T-helper 1 cell treated with Interleukin-12 subunit alpha and Interleukin-12 subunit beta and Interleukin-4 antibody, amounts not matched to agents 30 ng/mL and 1 ng/mL, for 36 hours (primary cell): ENCODE data around the gene ESM1. TPM values are rescaled to one million over a fixed set of nuclear protein-coding genes. Genes with fewer than 3 reads are reported as not detected.

Experiments used
- intact Hi-C: fragments of 100-400 bp; cut with micrococcal nuclease; formaldehyde crosslinking; loops from one replicate; pipeline ENCODE4 v1.15.1; 2024
- total RNA-seq: library from RNA; stranded (reverse); gene quantifications from 2 replicates; pipeline ENCODE4 v1.2.3, GENCODE V29; 2022

The ESM1 gene
- total RNA-seq, 1 donor from 2014 or later: 0.27 TPM

DNA sequence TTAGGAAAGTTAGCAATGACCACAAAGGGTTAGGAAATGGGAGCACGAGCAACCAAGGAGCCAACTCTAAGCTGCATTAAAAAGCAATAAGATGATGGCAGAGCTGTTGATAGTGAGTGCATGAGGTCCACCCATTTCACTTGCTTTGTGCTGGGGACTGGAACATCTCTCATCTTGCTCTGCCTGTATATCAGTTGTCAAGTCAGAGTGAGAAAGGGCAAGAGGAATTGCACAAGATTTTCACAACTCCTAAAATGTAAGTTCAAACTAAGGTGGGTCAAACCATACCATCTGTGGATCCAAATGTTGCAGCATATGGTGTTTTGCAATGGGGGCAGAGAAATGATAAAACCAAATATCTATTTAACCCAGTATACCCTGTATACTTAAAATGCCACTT, 2.8 kb upstream of the ESM1 start:
- intact Hi-C loops: loop anchor here (2.0 to 5.0 kb wide), 2 partner anchors 39 to 75 kb away; no protein-coding TSS in a partner anchor

DNA sequence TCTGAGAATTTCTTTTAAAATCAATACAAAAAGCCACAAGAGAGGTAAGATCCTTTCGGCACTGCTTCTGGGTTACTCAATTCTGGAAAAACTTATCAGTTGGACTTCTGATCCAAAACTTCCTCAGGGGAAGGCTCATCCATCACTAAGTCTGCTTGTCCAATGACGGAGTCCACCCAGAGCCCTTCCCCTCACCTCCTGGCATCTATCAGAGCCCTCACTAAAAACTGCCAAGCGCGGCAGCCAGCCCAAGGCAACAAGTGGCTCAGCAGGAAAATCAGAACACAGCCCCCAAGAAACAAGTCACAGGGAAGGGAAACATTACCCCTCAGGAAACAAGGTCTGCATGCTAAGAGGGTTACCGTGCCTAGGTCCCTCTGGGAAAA, 869 bp upstream of the ESM1 start:
- intact Hi-C loops: loop anchor here (2.0 to 5.0 kb wide), 2 partner anchors 15 to 41 kb away; no protein-coding TSS in a partner anchor

DNA sequence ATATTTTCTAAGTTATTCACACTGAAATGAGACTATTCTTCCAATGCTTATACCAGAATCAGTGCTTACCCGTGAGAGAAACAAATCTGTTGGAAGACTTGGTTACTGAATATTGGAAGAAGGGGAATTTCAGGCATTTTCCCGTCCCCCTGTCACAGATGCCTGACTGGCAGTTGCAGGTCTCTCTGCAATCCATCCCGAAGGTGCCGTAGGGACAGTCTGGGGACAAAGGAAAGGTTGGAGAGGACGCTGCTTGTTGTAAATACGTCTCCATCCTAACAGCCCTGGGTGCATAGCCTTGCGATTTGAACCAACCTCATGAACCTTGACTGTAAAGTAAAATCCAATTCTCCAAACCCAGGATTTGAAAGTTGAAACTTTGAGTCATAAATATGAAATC, 3.5 kb downstream of the ESM1 start:
- intact Hi-C loops: no loop called here

DNA sequence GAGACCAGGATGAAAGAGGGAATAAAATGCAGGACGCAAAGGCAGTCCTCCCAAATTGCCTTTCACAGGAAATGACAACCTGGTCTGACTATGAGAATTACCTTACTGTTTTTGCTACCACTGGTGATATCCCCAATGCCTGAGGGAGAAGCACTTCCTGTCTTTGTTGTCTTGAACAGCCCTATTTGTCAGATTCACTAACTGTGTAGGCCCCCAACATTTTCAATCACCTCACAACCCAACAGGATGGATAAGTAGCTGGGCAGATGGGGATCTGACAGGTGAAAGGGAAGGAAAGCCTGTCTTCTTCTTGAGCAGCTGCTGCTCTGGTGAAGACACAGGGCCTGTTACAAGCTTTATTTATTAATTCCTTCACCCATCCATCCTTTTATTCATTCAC, 9.7 kb downstream of the ESM1 start:
- intact Hi-C loops: no loop called here

DNA sequence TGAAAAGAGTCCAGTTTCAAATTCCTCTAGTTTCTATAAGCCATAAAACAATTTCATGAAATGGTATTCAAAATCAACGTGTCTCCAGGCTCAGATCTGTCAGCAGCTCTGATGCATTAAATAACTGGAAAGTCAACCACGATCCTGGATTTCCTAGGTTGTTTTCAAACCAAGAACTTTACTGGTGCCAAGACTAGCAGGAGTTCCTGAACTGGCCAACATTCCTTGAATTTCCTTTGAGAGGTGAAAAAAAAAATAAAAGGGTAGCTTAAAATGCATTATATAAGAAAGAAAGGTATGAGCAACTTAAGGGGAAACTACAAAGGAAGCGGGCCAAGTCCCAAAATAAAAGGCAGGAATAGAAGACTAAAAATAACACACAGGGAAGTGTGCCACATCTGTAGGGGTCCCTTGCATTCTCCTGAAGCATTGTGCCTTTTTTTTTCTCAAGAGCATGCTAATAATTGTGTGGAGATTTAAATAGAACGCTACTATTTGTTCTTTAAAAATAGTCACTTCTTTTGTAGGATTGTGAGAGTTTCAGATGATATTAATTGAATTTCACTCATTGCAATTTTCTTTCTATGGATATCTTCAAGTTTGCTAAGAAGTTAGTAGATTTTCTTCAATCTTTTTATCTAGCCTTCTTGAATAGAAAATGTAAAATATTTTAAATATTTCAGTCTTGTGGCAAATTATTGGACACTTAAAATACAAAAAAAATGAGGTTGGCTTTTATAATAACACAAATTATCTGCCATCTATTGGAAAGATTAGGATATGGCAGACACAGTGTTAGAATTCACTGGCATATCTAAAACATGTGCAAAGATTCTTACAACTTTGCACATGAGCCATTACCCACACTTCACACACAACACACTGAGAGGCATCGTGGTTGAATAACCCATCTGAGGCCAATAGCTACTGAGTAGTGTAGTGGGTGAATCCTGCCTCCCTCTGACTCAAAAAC, 15.3 kb downstream of the ESM1 start:
- intact Hi-C loops: no loop called here

DNA sequence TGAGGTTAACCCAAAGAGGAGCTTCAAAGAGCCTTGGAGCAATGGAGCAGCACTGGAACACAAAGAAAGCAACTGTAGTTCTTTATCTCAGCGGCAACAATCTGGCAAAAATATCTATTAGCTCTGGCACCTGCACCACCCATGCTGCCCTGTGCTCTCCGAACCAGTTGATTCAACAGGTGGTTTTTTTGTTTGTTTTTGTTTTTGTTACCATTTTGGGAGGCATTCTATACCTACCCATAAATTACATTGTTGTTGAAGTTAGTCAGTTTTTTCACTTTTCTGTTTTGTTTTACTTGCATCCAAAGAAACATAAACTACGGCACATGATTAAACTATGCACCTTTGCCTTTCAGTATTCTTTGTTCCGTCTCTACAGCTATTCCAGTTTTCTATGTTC, 16.2 kb downstream of the ESM1 start:
- intact Hi-C loops: no loop called here

DNA sequence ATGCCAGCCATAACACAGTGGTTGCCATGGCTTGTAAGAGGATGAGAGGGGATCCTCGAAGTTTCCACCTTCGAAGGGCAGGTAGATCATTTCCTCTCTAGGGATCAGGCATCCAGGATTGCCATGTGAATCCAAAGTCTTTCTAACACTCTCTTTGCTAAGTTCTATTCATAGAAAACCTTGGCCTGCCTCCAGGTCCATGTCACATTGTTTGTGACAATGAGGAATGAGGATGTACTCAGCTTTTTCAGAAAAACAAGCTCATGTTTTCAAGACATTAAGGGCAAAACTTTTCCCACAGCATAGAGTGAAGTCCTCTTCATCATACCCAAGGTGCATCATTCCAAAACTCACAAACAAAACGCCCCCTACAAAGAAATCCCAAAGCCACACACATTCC, 19.6 kb downstream of the ESM1 start:
- intact Hi-C loops: no loop called here

DNA sequence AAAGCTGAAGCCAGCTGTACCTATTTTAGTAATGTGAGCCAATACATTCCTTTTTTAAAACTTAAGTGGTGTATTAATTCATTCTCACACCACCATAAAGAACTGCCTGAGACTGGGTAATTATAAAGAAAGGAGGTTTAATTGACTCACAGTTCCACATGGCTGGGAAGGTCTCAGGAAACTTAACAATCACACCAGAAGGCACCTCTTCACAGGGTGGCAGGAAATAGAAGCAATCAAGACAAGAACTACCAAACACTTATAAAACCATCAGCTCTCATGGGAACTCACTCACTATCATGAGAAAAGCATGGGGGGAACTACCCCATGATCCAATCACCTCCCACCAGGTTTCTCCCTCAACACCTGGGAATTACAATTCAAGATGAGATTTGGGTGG, 21.0 kb downstream of the ESM1 start:
- intact Hi-C loops: no loop called here

DNA sequence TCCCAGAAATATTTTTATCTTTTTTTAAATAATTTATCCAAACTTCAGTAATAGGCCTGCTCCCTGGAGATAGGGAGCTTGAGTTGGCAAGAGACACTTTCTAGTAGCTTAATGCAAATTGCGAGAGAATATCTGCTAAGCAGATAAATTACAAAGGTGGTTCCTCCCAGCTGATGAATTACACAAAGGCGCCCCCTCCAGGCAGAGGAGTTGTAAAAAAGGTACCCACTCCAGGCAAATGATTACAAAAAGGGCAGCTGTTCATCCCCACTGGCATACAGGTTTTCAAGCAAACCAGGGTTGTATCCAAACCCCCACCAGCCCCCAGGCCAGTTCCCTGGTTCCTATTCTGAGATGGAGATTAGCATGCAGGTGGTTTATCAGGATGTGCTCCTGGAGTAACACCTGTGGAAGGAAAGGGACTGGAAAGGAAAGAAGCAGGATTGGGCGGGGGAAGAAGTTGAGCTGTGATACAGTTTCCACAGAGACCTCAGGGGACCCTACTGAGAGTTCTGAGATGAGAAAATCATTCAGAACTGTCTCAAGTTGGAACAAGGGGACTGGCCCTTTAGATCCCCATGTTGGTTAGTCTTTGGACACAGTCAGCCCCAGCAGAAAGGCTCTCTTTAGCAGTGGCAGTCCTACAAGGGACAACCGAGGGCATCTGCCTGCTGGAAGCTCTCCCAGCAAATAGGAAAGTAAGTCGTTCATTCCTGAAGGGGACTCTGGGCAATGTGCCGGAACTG, 25.5 kb downstream of the ESM1 start:
- intact Hi-C loops: loop anchor here (1.0 kb wide), 1 partner anchor 54 kb away; no protein-coding TSS in a partner anchor

DNA sequence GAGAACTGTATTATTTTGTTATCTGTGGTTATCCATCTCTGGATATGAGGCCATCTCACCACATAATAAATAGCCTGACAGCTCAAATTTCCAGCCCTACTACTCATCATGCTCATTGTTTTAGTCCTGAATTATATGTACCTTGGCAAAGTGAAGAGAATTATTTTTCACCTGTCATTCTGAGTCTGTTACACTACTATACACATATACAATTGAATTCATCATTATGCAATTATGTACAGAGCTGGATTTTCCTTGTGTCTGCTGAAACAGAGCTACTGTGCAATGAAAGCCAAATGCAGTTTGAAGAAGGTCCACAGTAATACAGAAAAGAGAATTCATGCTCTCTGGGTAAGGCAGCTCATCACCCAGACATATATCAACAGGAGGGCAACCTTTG, 28.5 kb downstream of the ESM1 start:
- intact Hi-C loops: no loop called here

DNA sequence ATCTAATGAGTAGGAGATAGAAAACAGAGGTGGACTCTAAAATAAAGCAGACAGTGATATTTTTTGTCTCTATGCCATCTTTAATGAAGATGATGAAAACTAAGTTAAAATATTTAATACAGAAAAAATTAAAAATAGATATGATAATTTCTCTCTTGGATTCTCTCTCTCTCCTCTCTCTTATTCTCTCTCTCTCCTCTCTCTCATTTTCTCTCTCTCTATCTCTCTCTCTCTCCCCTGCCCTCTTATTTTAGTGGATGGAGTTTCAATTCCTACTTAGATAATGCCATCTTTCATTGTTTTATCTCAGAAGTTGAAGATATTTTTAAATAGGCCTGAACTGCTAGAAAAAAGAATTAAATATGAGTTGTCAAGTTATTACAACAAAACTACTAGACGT, 38.2 kb downstream of the ESM1 start:
- intact Hi-C loops: no loop called here

DNA sequence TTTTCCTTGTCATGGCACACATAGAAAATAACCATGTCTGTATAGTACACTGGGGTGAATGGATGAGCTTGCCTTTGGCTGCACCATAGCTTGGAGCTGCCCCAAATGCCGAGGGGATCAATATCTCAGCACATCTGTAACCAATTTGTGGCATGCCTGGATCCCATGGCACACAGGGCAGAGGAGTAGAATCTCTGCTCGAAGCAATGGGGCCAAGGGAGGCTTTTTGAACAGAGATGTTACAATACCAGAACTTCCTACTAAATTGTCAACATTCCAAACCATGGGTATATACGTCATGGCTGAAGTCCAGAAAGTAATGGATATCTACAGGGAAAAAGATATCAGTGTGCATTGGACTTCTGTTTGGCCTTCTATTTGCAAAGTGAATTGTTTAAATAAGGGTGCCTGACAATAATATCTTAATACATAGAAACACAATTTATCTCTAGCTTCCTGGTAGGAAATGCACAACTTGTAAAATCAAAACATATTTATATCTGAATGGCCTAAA, 39.0 kb downstream of the ESM1 start:
- intact Hi-C loops: no loop called here

DNA sequence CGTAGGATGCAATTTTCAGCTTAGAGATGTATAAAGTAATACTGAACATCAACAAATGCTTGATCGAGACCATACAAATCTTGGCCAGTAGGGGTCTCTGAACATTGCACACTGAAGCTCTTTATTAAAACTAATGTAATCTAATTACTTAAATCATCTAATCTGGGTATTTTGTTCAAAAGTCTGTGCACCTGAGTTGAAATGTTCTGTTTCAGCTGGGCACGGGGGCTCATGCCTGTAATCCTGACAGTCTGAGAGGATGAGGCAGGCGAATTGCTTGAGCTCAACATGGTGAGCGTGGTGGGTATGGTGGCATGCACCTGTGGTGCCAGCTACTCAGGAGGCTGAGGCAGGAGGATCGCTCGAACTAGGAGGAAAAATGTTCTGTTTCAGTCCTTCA, 41.0 kb downstream of the ESM1 start:
- intact Hi-C loops: loop anchor here (1.0 kb wide), 6 partner anchors 38 to 202 kb away; partner anchors contain the start of gene GZMA

DNA sequence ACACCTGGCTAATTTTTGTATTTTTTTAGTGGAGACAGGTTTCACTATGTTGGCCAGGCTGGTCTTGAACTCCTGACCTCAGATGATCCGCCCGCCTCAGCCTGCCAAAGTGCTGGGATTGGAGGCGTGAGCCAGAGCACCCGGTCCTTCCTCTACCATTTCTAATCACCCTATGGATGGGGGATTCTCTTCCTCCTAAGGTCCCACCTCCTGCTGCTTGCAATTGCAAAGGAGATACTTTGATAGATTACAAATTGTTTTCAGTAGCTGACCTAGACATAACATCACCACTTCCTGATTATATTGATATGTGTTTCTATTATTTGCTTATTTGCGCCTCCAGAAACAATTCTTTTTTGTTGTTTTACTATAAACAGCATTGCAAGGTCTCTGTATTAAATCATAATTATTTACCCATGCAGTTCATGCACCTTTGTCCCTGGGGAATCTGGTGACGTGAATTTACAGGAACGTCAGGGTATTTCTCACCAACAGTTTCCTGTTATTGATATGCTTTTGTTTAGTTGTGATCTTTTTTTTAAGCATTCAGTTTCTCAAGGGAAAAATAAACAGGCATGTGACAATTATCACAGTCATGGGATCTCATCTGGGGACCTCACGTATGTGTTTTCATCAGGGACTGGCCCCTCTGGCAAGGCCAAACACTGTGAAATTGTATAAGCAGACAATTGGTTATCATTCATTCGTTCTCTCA, 43.2 kb downstream of the ESM1 start:
- intact Hi-C loops: no loop called here

DNA sequence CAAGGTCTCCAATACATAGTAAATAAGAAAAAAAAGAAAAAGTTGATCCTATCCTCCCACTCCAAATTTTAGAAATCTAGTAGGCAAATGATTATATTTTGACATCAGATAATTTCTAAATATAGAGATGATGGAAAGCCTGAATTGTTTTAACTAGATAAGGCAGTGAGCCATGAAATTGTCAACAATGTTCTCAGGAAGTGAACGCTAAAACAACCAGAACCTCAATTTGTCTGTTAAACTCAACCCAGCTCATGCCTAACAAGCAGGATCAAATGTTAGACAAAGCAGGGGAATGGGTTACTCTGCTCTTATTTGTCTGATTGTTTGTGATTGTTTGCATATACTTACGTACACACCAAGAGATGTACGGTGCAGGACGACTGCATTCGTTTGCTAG, 49.2 kb downstream of the ESM1 start:
- intact Hi-C loops: no loop called here

DNA sequence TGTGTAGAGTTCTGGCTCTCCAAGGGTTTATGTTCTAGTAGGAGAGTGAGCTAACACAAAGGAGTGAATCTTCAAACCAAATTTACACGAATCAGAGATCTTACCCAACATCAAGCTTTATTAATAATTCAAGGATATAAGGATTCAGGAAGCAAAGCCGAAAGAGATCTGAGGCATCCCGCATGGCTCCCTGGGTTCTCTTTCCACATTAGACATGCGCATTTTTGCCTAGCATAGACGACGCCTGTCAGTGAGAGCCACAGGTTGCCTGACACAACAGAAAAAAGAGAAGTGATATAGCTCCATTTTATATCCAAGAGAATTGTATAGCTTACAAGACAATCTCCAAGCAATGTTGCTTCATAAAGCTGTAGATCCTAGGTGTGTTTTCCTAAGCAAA, 52.6 kb downstream of the ESM1 start:
- intact Hi-C loops: no loop called here

DNA sequence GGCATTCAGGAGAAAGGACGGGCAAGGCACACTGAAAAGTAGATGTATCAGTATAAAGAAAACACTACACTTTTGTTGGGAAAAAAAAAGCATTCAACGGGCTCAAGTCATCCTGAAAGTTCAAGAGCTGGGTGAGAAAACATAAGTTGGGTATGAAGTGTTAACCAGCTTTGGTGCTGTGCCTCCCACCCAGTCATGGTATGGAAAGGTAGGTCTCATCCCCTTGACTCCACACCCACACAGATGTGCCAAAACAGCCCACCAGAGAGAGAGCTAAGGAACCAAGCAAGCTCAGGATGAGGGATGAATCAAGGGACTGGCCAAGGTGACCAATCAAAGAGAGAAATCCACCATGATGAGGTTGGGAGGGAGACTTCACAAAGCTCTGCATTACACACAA, 54.7 kb downstream of the ESM1 start:
- intact Hi-C loops: no loop called here
